ENCODE data around the gene CACNA1G.

DNA sequence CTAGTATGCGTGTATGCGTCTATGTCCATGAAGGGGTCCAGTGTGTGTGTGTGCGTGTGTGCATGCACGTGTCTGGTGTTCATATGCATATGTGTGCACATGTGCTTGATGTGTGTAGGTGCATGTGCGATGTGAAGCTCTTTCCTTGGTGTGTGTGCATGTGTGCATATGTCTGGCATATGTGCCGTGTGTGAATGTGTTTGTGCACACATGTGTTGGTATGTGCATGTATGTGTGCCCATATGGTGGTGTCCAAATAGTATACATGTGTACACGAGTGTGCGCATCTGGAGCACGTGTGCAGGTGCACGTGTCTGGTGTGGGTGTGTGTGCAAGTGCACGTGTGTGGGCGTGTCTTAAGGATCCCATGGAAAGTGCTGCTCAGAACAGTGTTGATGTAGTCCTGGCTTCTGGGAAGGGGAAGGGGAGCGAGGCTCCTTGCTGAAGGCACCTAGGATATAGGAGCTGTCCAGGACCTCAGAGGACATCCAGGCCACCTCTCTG lies 17.0 kb downstream of the CACNA1G start:
- TF ChIP-seq, protein P1, sequence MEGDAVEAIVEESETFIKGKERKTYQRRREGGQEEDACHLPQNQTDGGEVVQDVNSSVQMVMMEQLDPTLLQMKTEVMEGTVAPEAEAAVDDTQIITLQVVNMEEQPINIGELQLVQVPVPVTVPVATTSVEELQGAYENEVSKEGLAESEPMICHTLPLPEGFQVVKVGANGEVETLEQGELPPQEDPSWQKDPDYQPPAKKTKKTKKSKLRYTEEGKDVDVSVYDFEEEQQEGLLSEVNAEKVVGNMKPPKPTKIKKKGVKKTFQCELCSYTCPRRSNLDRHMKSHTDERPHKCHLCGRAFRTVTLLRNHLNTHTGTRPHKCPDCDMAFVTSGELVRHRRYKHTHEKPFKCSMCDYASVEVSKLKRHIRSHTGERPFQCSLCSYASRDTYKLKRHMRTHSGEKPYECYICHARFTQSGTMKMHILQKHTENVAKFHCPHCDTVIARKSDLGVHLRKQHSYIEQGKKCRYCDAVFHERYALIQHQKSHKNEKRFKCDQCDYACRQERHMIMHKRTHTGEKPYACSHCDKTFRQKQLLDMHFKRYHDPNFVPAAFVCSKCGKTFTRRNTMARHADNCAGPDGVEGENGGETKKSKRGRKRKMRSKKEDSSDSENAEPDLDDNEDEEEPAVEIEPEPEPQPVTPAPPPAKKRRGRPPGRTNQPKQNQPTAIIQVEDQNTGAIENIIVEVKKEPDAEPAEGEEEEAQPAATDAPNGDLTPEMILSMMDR (IDR thresholded peaks at IDR 0.05): no peak
- TF ChIP-seq POLR2AphosphoS5 (IDR thresholded peaks at IDR 0.05; ENCODE audit: insufficient read depth in 1 of 2, low read depth in 1 of 2): no peak

Data from vagina (tissue), 2 donors.